DMS153 treated with DMSO at 0.1 percent for 48 hours (cell line): Measurements from ENCODE around the gene INTS4.
"Not testable (repeated sequence)": the region's sequence is repeated elsewhere in the genome, so short reads cannot be mapped to it uniquely, and the experiment has no call there.

Experiments used
- DNase-seq: peaks from one replicate; lab custom pipeline; 2025; ENCODE audit not compliant: unreplicated experiment; lab: John Stamatoyannopoulos, UW

INTS4 gene, protein sequence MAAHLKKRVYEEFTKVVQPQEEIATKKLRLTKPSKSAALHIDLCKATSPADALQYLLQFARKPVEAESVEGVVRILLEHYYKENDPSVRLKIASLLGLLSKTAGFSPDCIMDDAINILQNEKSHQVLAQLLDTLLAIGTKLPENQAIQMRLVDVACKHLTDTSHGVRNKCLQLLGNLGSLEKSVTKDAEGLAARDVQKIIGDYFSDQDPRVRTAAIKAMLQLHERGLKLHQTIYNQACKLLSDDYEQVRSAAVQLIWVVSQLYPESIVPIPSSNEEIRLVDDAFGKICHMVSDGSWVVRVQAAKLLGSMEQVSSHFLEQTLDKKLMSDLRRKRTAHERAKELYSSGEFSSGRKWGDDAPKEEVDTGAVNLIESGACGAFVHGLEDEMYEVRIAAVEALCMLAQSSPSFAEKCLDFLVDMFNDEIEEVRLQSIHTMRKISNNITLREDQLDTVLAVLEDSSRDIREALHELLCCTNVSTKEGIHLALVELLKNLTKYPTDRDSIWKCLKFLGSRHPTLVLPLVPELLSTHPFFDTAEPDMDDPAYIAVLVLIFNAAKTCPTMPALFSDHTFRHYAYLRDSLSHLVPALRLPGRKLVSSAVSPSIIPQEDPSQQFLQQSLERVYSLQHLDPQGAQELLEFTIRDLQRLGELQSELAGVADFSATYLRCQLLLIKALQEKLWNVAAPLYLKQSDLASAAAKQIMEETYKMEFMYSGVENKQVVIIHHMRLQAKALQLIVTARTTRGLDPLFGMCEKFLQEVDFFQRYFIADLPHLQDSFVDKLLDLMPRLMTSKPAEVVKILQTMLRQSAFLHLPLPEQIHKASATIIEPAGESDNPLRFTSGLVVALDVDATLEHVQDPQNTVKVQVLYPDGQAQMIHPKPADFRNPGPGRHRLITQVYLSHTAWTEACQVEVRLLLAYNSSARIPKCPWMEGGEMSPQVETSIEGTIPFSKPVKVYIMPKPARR

DNA sequence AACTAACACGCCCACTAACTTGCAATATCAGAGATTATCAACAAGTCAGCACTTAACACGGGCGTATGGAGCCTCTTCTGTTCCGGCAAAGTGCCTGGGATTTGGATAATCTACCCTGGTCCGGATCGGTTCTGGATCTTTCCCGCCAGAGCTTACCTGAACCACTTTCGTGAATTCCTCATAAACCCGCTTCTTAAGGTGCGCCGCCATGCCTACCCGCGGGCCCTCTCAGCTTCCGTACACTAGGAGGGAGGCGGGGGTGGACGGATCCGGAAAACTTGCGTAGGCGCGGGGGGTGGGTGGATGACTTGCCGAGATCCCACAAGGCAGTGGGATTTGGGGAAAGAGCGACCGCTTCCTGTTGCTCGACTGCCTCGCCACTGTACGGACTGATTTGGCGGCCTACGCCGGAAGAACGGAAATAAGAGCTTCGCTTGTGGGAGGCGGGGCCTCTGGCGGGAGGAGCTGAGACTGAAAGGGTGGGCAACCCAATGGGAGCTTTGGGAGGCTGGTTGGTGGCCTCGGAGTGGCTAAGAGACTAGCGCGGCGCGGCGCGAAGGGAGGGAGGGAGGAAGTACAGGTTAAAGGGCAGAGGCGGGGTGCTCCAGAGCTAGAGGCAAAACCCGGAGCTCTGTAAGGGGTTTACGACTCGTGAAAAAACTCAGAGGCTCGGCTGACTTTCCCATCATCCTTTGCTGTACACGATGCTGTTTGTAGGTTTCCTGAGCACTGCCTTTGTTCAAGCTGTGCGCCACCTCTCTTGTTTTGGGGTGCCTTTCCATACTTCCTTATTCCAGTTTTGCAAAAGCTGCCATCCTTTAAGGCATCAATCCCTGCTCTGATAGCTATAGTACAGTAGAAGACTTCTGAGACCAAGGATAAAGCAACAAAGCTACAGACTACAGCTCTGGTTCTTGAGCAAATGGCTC lies at the start of gene INTS4:
Gene INTS4 (minus strand): TSS at position 235 of the 929 bp plus-strand sequence. CDS start 25 bp downstream, at position 210.
- peak; percentile 99 for DNase-seq

DNA sequence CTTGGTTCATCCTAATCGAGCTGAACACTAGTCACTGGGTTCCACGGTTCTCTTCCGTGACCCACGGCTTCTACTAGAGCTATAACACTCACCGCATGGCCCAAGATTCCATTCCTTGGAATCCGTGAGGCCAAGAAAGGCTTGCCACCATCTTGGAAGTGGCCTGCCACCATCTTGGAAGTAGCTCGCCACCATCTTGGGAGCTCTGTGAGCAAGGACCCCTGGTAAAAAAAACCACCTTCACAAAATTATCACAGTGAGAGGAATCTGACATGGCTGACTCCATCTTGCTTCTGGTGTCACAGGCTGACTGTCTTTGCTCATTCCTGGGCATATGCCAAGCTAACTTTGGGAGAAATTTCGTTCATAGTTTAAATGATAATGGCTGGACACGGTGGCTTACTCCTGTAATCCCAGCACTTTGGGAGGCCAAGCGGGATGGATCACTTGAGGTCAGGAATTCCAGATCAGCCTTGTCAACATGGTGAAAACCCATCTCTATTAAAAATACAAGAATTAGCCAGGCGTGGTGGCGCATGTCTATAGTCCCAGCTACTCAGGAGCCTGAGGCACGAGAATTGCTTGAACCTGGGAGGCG lies 47.5 kb upstream of the INTS4 start:
- DNase-seq: no peak

DNA sequence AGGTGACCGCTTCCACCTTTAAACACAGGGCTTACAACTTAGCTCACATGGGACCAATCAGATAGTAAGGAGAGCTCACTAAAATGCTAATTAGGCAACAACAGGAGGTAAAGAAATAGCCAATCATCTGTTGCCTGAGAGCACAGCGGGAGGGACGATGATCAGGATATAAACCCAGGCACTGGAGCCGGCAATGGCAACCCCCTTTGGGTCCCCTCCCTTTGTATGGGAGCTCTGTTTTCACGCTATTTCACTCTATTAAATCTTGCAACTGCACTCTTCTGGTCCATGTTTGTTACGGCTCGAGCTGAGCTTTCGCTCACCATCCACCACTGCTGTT lies 46.9 kb upstream of the INTS4 start:
- DNase-seq: not testable (repeated sequence)

DNA sequence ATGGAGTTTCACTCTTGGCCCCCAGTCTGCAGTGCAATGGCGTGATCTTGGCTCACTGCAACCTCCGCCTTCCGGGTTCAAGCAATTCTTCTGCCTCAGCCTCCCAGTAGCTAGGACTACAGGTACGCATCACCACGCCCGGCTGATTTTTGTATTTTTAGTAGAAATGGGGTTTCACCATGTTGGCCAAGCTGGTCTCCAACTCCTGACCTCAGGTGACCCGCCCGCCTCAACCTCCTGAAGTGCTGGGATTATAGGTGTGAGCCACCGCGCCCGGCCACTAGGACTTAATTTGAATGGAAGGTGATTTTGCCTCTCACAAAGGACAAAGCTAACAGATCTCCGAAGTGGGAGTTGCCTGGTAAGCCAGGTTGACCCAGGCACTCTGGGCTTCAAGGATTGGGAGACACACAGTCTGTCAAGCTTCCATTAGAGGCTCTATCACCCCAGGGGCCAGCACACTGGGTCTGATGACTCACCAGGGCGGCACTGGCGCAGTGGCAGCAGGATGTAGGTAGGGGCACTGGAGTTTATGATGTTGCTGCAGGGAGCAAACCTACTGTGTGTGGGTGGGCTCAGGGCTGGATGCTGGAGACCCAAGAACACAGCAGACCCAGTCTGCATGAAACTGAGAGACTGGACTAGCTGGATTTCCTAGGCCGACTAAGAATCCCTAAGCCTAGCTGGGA lies 46.4 kb upstream of the INTS4 start:
- DNase-seq: peak; percentile 11

DNA sequence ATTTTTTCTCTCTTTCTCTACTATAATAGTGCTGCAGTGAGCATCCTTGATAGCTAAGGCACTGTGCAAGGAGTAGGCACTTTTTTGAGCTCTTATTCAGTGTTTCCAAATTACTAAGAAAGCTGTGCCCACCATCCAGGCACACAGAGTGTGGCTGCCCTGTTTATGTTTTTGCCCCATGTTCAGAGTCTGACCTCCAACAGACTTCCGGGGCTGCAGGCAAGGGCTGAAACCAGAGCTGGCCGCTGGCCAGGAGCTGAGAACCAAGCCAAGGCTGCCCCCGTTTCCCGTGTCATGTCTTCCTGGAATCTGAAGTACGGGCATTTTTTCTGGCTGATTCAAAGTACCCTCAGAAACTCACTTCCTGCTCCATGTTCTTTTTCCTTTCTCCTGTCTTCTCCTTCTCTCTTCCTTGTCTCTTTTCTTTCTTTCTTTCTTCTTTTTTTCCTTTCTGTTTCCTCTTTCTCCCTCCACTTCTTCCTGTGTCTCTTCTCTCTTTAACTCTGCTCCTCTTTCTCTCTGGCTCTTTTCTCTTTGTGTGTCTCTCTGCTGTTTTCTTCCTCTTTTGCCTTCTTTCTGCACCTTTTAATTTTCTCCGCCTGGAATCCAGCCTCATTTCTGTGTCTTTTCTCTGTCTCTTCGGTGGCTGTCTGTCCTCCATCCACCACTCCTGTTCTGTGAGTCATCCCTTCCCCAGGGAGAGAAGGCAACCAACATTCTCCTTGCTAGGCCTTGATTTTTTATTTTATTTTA lies 45.6 kb upstream of the INTS4 start:
- peak; percentile 84 for DNase-seq

DNA sequence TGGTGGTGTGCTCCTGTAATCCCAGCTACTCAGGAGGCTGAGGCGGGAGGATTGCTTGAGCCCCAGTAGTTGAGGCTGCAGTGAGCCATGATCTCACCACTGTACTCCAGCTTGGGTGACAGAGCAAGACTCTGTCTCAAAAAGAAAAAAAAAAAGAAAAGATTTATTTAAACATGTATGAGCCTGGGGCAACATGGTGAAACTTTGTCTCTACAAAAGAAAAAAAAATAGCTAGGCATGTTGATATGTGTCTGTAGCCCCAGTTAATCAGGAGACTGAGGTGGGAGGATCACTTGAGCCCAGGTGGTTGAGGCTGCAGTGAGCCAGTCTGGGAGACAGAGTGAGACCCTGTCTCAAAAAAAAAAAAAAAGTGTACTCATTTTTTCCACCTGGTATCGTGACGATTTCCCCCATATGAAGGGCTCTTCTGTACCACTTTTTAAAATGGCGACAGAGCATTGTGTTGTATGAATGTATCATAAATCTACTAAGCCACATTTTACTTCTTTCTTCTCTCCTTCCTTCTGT lies 45.0 kb upstream of the INTS4 start:
- DNase-seq: no peak

DNA sequence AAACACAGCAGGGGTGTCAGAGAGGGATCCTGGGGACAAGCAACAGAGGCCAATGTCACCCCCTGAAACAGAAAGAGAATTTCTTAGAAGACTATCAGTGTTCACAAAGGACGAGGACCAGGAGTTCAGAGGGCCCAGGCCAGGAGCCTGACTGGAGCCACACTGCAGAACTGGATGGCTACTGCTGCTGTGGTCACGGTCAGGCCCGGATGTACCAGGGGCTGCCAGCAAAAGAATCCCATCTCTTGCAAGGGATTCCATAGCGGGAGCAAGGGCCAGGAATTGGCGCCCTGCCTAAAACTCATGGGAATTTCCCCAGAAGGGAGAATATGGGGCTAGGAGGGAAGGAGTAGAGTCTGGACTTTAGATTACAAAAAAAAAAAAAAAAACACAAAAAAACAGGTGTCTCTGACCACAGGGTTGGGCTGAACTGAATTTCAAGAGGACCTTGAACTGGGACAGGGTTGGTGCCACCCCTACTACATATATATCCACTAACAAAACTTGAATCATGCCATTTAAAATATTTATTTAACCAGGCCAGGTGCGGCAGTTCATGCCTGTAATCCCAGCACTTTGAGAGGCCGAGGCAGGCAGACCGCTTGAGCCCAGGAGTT lies 44.3 kb upstream of the INTS4 start:
- DNase-seq: no peak

DNA sequence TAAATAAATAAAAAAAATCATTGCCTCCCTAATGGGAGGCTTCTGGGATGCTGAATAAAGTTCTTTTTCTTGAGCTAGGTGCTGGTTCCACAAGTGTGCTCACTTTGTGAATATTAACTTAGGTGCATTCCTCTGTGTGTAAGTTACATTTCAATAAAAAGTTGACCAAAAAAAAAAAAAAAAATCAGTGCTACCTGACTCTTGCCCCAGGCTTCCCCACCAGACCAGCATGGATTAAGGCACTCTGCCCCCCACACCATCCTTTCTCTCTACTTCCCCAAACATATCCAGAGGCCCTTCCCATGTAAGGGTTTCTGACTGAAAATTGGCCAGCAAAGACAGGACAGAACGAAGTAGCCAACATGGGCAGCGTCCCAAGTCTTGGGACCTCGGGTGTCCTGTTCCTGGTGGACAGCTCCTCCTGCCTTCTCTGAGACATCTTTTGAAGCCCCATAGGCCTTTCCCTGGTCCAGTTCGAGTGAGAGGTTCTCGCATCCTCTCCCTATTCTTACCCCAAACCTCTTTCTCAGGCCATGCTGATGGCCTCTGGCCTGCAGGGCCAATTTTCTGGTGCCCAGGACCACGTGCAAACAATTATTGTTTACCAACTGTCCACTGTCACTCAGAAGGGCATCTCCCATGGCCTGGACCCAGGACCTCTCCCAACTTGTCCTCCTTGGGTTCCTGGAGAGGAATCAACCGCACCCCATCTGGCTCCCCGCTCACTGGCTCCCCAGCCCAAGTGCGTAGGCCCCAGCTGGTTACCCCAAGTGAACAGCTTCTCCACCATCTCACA lies 43.6 kb upstream of the INTS4 start:
- DNase-seq: no peak

DNA sequence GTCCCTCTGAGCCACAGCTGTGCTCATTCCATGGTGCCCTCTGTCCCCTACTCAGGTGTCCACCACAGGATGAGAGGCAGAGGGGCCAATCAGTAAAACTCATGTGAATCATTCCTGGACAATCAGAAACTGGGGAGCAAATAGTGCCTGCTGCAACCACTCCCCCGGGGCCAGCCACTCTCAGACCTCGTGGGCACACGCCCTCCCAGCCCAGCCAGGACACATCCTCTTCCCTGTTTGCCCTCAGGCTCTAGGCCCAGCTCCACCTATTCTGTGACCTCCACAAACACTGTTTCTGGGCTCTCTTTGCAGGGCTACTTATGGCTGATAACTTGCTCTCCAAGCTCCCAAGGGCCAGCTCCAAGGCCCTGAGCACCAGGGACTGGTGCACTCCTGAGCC lies 42.6 kb upstream of the INTS4 start:
- DNase-seq: no peak

DNA sequence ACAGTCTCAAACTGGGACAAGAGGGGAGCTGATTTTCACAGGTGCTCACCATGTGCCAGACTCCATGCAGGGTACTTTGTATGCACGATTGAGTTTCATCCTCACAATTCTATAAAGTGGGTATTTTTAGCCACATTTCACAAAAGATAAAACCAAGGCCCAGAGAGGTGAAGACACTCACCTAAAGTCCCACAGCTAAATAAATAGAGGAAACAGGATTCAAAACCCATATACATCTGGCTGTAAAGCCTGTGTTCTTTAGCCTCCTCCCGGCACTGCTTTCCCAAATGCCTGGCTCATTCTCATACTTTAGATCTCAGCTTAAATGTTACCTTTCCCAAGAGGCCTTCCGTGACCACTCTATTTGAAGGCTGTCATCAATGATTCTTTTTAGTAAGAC lies 41.8 kb upstream of the INTS4 start:
- DNase-seq: no peak

DNA sequence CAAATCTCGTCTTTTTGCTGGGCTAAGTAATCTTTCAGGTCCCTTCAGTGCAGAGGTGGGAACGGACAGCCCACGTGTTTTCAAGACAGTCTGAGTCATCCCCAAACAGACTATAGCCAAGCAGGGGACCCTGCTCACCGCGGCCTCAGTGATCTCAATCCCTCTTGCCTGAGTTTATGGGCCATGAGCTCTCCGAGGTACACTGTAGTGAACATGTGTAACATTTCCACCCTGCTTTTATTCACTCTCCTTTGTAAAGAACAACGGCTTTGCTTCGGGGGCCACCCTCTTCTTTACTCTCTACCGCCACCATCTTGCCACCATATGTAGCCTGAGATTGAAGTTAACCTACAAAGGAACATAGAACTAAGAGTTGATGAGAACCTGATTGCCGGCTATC lies 40.2 kb upstream of the INTS4 start:
- no peak for DNase-seq

DNA sequence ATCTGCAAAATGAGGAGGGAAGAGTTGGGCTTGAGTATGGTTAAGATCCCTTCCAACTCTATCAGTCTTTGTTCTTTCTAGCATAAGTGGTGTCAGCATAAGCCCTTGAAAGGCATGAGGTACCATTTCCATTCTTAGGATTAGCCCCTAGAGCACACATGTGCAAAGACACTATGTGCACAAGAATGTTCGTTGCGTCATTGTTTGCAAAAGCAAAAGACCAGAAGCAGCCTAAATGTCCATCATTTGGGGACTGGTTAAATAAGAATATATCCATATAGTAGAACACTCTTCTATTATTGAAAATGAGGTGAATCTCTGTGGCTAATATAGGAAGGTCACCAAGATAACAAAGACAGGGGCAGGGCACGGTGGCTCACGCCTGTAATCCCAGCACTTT lies 38.6 kb upstream of the INTS4 start:
- DNase-seq: no peak

DNA sequence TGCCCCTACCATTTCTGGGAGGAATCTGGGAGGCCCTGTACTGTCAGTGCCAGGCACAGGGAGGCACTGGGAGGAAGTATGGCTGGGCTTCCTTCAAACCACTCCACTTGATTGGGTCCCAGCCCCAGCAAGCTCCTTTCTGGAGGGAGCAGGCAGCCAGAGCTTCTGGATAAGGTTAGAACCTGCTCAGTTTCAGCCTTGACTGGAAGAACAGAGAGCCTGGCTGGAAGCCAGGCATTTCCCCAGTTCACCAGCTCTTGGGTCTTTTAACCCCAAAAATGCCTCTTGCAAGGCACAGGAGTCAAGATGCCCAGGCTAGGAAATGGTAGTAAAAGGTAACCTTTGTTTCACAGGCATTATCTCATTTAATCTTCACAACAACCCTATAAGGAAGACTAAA lies 37.6 kb upstream of the INTS4 start:
- DNase-seq: no peak

DNA sequence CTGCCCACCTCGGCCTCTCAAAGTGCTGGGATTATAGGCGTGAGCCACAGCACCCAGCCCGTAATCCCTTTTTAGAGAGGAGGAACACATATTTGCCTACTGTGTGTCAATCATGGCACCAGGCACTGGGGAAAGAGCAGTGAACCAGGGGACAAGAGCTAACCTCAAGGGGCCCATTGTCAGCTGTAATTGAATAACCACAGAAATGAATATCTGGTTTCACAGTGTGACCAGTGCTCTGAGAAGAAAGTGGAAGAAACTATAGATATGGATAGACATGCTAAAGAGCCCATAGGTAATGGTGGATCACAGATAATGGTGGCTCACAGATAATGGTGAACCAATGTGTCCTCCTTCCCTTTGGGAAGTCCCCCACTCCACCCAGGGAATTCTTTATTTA lies 37.2 kb upstream of the INTS4 start:
- peak; percentile 30 for DNase-seq

DNA sequence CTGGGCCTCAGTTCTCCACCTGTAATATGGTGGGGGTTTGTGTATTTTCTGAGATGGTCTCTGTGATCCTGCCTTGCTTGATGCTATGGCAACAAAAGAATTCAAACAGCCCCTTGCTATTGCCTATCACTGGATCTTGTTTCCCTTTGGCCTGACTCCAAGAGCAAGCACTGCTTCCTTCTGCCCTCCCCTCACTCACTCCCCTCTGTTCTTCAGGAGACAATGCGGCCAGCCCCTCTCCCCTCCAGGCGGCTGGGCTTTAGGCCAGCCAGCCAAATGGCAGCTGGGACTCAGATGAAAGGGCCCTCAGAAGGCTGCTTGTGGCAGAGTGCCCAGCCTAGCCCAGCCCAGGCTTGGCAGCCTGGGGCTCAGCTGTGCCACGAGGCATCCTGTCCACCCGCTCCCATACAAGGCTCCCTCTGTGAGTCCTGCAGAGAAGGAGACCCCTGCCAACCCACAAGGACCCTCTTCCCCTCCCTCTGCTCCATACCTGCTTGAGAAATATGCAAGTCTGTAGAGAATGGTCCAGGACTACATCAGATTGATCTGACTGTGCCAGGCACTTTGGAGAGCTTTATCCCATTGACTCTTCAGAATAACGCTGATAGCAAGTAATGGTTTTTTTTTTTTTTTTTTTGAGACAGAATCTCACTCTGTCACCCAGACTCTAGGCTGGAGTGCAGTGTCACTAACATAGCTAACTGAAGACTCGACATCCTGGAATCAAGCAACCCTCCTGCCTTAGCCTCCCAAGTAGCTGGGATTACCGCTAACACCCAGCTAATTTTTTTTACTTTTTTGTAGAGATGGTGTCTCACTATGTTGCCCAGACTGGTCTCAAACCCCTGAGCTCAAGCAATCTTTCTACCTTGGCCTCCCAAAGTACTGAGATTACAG lies 36.2 kb upstream of the INTS4 start:
- DNase-seq: peak; percentile 93

DNA sequence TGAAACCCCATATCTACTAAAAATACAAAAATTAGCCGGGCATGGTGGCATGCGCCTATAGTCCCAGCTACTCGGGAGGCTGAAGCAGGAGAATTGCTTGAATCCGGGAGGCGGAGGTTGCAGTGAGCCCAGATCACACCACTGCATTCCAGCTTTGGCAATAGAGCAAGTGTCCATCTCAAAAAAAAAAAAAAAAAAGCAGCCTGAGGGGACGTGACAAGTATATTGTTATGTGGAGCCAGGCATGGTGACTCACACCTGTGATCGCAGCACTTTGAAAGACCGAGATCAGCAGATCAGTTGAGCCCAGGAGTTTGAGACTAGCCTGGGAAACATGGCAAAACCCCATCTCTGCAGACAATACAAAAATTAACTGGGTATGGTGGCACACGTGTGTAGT lies 34.0 kb upstream of the INTS4 start:
- not testable (repeated sequence) for DNase-seq

DNA sequence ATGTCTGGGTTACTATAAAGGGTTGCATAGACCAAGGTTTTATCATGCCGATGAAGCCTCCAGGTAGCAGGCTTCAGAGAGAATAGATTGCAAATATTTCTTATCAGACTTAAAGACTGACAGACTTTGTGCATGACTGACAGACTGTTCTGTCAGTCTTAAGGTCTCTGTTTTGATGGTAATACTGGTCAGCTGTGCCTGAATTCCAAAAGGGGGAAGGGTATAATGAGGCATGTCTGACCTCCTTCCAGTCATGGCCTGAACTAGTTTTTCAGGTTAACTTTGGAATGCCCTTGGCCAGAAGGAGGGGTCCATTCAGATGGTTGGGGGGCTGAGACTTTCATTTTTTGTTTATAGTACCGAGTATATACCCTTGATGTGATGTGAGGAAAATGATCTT lies 33.3 kb upstream of the INTS4 start:
- no peak for DNase-seq
